SJCRH30 (cell line): ENCODE measurements around the gene NUAK1. TPM values are rescaled to one million over a fixed set of nuclear protein-coding genes. Genes with fewer than 3 reads are reported as not detected.

Experiments used
- DNase-seq, 2 experiments: peaks; one replicate each; pipeline ENCODE4 v3.0.0-alpha.2; 2015 to 2020
- H3K27ac ChIP-seq: fragments of 250-450 bp; sonication (Bioruptor Pico); 2 replicates; pipeline ENCODE4 v1.5.1; 2020; ENCODE audit warnings: mild to moderate bottlenecking, moderate library complexity
- H3K27me3 ChIP-seq: fragments of 250-450 bp; sonication (Bioruptor Pico); 2 replicates; pipeline ENCODE4 v1.5.1; 2020; ENCODE audit warnings: mild to moderate bottlenecking, moderate library complexity
- H3K36me3 ChIP-seq: fragments of 250-450 bp; sonication (Bioruptor Pico); 2 replicates; pipeline ENCODE4 v1.5.1; 2020; ENCODE audit warnings: mild to moderate bottlenecking, moderate library complexity
- H3K4me1 ChIP-seq: fragments of 250-450 bp; sonication (Bioruptor Pico); 2 replicates; pipeline ENCODE4 v1.5.1; 2020; ENCODE audit warnings: mild to moderate bottlenecking, moderate library complexity
- H3K4me3 ChIP-seq: fragments of 250-450 bp; sonication (Bioruptor Pico); 2 replicates; pipeline ENCODE4 v1.5.1; 2020; ENCODE audit warnings: mild to moderate bottlenecking, moderate library complexity
- H3K9me3 ChIP-seq: fragments of 250-450 bp; sonication (Bioruptor Pico); replicated peaks from 2 replicates; pipeline ENCODE4 v1.5.1; 2020; ENCODE audit warnings: mild to moderate bottlenecking, moderate library complexity
- total RNA-seq: library from RNA; depleted of rRNA; stranded (reverse); fragments of >200 nt; shearing (Covaris generic); gene quantifications from 2 replicates; pipeline ENCODE4 v1.2.3, GENCODE V29; 2014

Gene NUAK1
- total RNA-seq, 1 experiment from 2014 or later, result 4.4 TPM

- Histone ChIP-seq H3K9me3 (no peaks in the 10 kb centered on the region), H3K4me3 (no peak overlapping the region), H3K36me3 (no peaks in the 10 kb centered on the region), H3K4me1 (peaks cover under 1% of the 10 kb centered on the region), H3K27me3 (no peaks in the 10 kb centered on the region), H3K27ac (no peak overlapping the region)
- no peak for DNase-seq
These were observed 2.2 kb upstream of the NUAK1 start for GRCh38 chr12:106141003-106141402.

- Histone ChIP-seq H3K4me1 (peaks cover 4% of the 10 kb centered on the region), H3K9me3 (no peaks in the 10 kb centered on the region), H3K4me3 (no peak overlapping the region), H3K36me3 (no peaks in the 10 kb centered on the region), H3K27me3 (no peaks in the 10 kb centered on the region), H3K27ac (no peak overlapping the region)
- no peak for DNase-seq
These were observed 1.7 kb upstream of the NUAK1 start for GRCh38 chr12:106140223-106140986.

GRCh38 chr12:106139422-106140171 lies 843 bp upstream of the NUAK1 start:
- Histone ChIP-seq H3K9me3 (no peaks in the 10 kb centered on the region), H3K4me1 (peaks cover 7% of the 10 kb centered on the region), H3K36me3 (no peaks in the 10 kb centered on the region), H3K27me3 (no peaks in the 10 kb centered on the region), H3K4me3 (peak overlapping the region; percentile 65), H3K27ac (peak overlapping the region; percentile 7; the same call in 1 of the 2 replicates)
- peak; percentile 50 to 53 for DNase-seq

- no peak for DNase-seq
- no peaks in the 10 kb centered on the region for H3K27me3 ChIP-seq
- H3K4me1 ChIP-seq, result peaks cover 9% of the 10 kb centered on the region
- H3K36me3 ChIP-seq, result no peaks in the 10 kb centered on the region
- peak overlapping the region; percentile 65 for H3K4me3 ChIP-seq
- no peaks in the 10 kb centered on the region for H3K9me3 ChIP-seq
- H3K27ac ChIP-seq, result no peak overlapping the region; the same call in 1 of the 2 replicates
These were observed 459 bp downstream of the NUAK1 start for GRCh38 chr12:106138357-106138632.

- Histone ChIP-seq H3K4me3 (peak overlapping the region; percentile 65), H3K36me3 (no peaks in the 10 kb centered on the region), H3K4me1 (peaks cover 12% of the 10 kb centered on the region), H3K27ac (no peak overlapping the region), H3K27me3 (no peaks in the 10 kb centered on the region), H3K9me3 (no peaks in the 10 kb centered on the region)
- no peak for DNase-seq
These were observed 1.0 kb downstream of the NUAK1 start for GRCh38 chr12:106137530-106138356.

DNA sequence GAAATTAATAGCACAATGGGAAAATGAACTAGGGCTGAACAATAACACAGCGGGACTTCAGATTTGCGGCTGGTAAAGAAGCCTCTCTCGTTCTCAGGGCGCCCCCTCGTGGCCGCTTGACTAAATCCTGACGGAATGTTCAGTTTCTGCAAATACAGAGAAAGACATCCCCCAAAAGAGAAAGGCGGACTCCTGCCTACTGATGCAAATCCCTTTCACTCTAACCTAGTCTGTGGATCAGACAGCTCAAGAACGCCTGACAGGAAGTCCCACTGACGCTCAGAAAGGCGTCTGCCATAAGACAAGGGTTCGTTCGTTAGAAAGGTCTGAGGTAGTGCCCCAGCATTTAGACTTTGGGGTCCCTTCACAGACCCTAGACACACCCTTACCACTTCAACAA lies 2.5 kb downstream of the NUAK1 start:
- Histone ChIP-seq H3K4me1 (peaks cover 12% of the 10 kb centered on the region), H3K36me3 (no peaks in the 10 kb centered on the region), H3K27ac (no peak overlapping the region), H3K4me3 (peak overlapping the region; percentile 10; the same call in 1 of the 2 replicates), H3K9me3 (no peaks in the 10 kb centered on the region), H3K27me3 (no peaks in the 10 kb centered on the region)
- peak; percentile 67 to 86 for DNase-seq

DNA sequence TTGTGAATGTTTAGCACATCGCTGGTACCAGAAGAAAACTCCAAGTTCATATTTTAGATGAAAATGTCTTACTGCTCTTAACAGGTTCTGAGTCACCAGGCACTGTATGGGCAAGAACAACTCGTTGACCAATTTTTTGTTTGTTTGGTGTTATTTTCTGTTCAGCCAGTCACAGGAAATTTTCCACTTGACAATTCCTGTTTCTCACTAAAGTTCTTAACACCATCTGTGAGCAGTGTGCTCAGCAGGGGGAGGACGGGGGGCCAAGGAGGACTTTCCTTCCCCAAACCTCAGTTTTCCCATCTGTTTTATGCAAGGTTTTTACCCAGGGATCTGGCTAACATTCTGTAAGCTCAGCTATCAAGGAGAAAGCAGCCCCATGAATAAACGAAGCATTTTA lies 3.0 kb downstream of the NUAK1 start:
- H3K9me3 ChIP-seq, result no peaks in the 10 kb centered on the region
- H3K36me3 ChIP-seq, result no peaks in the 10 kb centered on the region
- no peaks in the 10 kb centered on the region for H3K27me3 ChIP-seq
- H3K4me3 ChIP-seq, result no peak overlapping the region
- H3K27ac ChIP-seq, result 0 out of 2 replicates have a peak overlapping the region, but pooled peaks have one; percentile 4
- no peak for DNase-seq
- H3K4me1 ChIP-seq, result peaks cover 12% of the 10 kb centered on the region

DNA sequence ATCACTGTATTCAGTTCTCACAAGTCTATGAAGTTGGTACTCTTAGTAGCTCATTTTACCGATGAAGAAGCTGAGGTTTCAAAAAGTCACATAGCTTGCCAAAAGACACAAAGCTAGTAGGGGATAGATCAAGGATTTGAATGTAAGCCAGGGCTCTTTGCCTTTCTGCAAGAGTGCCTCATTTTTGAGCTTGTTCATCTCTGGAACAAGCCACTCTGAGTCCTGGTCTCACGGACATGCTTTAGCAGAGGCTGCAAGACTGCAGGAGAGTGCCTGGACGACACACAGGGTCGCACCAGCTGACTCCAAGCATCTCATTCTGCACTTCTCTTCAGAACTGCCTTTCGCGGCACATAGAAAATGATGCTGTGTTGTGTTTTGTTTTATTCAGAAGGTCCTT lies 3.7 kb downstream of the NUAK1 start:
- Histone ChIP-seq H3K36me3 (no peaks in the 10 kb centered on the region), H3K9me3 (no peaks in the 10 kb centered on the region), H3K27ac (no peak overlapping the region), H3K27me3 (no peaks in the 10 kb centered on the region), H3K4me1 (peaks cover 12% of the 10 kb centered on the region), H3K4me3 (no peak overlapping the region)
- no peak for DNase-seq

DNA sequence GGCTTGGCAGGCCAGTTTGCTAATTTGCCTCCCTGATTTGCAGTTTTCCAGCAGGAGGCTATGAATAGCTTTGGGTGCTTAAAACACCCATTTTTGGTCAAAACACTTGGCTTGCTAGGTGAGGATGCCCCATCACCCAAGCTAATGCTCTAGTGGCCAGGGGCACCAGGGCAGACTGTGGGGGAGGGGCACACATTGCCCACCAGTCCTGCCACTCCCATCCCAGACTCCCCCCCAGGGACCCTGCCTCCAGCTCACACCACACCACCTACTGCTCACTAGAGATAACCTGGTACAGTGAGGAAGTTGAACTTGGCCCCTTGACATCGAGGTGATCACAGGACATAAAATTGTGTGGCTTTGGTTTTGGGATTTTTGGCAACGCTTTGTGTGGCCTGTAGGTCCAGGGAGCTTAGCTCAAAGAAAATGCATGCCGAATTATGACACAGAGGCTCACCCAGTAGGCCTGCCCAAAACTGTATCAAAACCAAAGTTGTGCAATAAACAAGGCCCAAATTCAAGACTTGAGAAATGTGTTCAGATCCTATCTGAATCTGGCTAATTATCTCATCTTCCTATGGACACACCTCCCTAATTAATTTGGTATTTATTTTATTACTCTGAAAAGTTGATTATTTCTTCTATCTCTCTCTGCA lies 4.3 kb downstream of the NUAK1 start:
- Histone ChIP-seq H3K9me3 (no peaks in the 10 kb centered on the region), H3K27ac (no peak overlapping the region), H3K4me1 (peaks cover 12% of the 10 kb centered on the region), H3K4me3 (no peak overlapping the region), H3K36me3 (no peaks in the 10 kb centered on the region), H3K27me3 (no peaks in the 10 kb centered on the region)
- DNase-seq, result no peak

- Histone ChIP-seq H3K36me3 (no peaks in the 10 kb centered on the region), H3K4me1 (peaks cover 15% of the 10 kb centered on the region)
These were observed 5.3 kb downstream of the NUAK1 start for GRCh38 chr12:106133136-106134087.

GRCh38 chr12:106132175-106133135 lies 6.3 kb downstream of the NUAK1 start:
- peaks cover 18% of the 10 kb centered on the region for H3K4me1 ChIP-seq
- no peaks in the 10 kb centered on the region for H3K27me3 ChIP-seq
- H3K36me3 ChIP-seq, result no peaks in the 10 kb centered on the region
- no peak for DNase-seq
- H3K4me3 ChIP-seq, result no peak overlapping the region
- no peak overlapping the region for H3K27ac ChIP-seq
- H3K9me3 ChIP-seq, result no peaks in the 10 kb centered on the region

More at GRCh38 chr12:106133136-106134087, 5.3 kb downstream of the NUAK1 start:
- Histone ChIP-seq H3K4me3 (no peak overlapping the region), H3K9me3 (no peaks in the 10 kb centered on the region), H3K27me3 (no peaks in the 10 kb centered on the region), H3K27ac (no peak overlapping the region)
- no peak for DNase-seq

GRCh38 chr12:106131676-106132075 lies 7.1 kb downstream of the NUAK1 start:
- Histone ChIP-seq H3K9me3 (no peaks in the 10 kb centered on the region), H3K36me3 (no peaks in the 10 kb centered on the region), H3K4me1 (peaks cover 18% of the 10 kb centered on the region), H3K27me3 (no peaks in the 10 kb centered on the region), H3K4me3 (no peak overlapping the region), H3K27ac (no peak overlapping the region)
- DNase-seq, result no peak
